HG03354 (cell line): ENCODE results near the gene UBXN11.

Source experiments
- ATAC-seq: cut with Tn5 transposase; IDR thresholded peaks from one replicate; pipeline ENCODE4 v1.9.1; 2021; ENCODE audit warnings: mild to moderate bottlenecking; ENCODE audit not compliant: unreplicated experiment, poor library complexity, severe bottlenecking

UBXN11 gene

DNA sequence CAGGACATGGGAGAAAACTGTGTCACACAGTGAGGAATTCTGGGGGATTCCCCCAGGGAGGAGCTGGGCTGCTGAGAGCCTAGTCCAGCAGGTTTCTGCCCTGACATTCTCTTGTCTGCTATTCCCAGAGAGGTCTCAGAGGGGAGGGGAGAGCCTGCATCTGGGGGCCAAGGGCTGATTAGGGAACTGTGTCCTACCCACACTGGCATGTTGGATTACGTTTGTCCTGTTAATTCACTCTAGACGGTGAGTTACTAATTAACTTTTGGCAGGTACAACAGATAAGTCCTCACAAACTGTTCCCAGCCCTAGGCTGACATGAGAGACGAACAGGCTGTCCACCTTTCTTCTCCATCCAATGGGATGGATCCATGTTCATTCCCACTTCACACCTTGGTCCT is 29.2 kb downstream of the UBXN11 start:
- no peak for ATAC-seq

DNA sequence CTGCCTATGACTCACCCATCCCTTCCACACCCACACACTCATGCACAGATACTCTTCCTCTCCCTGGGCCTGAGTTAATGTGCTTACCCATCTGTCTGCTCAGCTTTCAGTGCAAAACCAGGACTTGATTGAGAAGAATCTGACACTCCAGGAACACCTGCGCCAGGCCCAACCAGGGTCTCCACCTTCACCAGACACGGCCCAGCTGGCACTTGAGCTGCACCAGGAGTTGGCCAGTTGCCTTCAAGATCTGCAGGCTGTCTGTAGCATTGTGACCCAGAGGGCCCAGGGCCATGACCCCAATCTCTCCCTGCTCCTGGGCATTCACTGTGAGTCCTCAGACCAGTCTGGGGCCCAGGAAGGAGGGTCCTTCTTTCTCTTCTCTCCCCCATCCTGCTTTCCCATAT is 30.0 kb downstream of the UBXN11 start:
- ATAC-seq = no peak

DNA sequence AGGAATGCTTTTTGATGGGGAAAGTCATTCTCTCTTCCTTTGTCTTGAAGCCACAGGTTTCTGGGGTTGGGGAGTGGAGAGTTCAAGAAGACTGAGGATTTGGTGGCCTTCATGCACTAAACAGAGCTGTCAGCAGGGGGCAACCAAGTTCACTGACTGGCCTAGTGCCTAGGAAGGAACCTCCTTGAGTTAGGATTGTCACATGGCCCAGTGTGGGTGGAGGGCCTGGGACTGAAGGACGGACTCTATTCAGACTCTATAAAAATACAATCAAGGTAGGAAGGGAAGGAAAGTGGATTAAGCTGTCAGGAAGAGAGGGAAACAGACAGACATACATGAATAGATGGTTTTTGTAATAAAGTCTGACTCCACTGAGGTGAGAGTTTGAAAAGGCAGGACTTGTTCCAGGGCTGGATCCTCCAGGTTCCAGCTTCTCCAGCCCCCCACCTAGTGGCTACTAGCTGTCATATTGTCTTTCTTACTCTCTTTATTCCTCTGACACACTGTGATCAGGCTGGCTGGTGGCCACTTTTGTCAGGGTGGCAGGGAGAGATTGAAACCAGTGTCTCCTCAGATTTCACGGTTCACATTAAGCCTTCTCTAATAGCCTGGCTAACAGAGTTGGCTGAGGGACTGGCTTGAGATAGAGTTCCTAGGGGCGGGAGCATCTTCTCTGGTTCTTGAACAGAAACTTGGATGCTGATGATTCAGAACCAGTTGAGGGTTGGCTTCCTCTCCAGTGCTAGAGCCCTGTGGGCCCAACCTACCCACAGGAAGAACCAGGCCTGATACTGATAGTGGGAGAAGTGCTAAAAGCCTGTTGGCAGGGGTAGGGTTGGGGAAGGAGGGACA is 30.6 kb downstream of the UBXN11 start:
- peak; percentile 42 for ATAC-seq

DNA sequence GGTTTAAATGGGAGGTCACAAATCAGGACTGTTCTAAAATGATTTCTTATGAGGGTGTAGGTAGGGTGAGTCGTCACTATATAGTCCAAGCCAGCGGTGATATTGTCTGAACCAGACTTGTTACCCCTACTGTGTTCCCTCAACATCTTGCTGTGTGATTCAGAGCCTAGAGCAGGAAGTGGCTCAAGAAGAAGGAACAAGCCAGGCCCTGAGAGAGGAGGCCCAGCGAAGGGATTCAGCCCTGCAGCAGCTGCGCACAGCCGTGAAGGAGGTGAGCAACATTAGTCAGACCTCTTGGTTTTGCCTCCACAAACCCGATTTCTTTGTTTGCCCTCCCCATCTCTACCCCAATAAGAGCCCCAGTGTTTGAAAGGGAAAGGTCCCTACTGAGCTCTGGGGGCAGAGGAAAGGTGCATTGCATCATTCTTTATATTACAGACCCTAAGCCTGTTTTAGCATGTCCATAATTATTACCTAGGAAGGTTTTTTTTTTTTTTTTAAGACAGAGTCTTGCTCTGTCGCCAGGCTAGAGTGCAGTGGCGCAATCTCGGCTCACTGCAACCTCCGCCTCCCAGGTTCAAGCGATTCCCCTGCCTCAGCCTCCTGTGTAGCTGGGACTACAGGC is 31.5 kb downstream of the UBXN11 start:
- ATAC-seq = no peak

DNA sequence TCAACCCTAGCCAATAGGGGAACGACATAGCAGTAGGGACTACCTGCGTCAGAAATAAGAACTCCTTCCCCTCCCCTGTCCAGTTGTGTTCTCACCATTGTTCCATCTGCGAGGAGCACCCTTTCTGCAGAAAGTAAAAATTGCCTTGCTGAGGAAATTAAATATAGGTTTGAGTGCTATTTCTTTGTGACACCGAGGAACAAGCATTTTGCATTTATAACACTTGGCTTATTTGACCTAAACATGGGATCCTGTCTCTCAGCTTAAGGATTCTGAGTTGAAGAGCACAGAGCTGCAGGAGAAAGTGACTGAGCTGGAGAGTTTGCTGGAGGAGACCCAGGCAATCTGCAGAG is 37.3 kb downstream of the UBXN11 start:
- ATAC-seq = no peak

DNA sequence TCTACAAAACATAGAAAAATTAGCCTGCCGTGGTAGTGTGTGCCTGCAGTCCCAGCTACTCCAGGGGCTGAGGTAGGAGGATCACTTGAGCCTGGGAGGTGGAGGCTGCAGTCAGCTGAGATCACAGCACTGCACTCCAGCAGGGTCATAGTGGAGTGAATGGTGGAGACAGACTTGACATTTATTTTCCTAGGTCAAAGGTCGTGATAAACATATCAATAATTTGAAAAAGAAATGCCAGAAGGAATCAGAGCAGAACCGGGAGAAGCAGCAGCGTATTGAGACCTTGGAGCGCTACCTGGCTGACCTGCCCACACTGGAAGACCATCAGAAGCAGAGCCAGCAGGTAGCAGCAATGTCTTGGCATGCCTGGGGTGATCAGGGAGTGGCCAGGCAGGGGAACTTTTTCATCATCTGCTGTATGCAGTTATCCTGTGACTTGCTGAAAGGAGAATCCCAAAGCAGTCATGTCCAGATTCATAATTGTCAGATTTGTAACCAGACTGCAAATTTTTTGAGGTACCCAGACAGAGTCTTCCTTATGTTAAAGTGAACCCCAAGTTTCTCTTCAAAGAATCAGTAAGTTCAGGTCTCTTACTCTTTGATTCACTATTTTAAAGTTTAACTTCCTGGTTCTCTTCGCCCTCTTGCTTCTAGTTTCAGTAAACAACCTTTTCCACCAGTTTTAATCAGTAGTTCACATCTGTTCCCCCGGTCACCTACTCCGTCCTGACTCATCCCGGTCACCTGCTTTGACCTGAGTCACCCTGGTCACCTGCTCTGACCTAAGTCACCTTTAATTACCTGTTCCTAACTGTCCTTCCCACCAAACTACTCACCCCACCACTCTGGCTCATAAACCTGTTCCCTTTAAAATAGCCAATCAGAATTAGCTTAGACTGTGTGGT is 37.9 kb downstream of the UBXN11 start:
- no peak for ATAC-seq

DNA sequence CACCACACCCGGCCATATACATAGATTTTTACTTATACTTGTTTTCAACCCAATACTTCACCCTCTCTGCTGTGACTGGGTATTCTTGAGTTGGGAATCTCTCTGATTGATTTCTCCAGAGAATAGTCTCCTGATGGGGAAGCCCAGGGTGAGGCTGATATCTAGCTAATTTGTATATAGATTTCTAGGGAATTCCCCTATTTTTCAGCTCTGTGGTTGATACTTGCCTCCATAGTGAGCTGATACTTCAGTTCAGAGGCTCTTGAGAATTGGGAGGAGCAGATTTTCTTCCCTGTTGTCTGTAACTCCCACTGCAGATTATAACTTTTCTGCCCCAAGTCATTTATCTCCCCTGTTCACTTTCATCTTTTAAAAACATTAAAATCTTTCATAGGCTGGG is 41.0 kb downstream of the UBXN11 start:
- ATAC-seq = no peak

DNA sequence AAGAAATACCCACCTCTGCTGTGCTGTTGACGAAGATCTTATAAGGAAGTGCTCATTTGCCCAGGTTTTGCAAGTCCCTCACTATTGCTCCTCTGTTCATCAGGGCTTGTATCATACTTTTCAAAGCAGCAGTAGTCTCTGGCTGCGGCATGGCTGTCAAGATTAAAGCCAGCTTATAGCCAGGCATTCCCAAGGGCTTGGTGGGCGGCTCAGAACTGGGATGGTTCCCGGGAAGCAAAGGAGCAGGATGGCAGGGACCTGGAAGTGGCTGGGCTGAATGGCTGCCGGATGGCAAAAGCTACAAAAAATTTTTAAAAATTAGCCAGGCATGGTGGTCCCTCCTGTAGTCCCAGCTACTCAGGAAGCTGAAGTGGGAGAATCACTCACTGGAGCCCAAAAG is 43.2 kb downstream of the UBXN11 start:
- no peak for ATAC-seq

DNA sequence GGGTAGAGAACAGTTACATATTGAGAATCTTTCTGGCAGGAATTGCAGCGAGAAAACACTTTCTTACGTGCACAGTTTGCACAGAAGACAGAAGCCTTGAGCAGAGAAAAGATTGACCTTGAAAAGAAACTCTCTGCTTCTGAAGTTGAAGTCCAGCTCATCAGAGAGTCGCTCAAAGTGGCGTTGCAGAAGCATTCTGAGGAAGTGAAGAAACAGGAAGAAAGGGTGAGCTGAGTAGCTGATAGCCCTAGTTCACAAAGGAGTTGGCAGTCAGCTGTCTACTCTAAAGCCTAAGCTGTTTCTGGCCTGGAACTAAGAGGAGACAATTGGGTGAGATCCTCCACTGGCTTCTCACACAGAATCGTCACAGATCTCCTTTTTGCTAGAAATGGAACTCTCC is 46.9 kb downstream of the UBXN11 start:
- no peak for ATAC-seq

DNA sequence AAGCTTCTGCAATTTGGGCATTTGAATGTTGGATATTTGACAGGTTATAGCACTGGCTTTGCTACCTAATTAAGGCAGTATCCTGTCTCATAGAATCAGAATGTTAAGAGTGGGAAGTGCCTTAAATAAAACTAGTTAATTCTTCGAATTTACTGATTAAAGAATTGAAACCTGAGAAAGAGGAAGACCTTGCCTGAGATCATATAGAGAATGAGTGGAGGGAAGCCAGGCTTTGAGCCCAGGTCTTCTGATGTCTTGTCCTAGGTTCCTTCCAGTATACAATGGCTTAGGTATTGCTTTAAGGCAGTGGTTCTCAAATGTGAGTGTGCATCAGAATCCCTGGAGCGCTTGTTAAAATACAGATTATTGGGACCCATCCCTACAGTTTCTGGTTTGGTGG is 47.4 kb downstream of the UBXN11 start:
- no peak for ATAC-seq

DNA sequence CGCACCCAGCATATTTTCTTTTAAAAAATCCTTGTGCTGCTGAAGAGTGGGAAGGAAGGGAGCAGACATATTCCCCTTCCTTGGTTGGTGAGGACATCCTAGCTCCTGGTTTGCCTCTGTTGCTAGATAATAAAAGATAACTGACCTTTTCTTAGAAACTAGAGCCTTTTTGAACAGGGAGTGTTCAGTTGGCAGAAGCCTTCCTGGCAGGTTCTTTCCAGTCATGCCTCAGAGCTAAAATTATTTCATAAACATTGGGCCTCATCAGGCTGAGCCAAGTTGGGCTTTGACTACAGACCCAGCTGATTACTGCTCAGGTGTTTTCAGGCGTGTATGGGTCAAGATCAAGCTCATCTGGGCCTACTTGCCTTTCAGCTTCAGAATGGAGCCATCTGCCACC is 49.2 kb downstream of the UBXN11 start:
- ATAC-seq = no peak

DNA sequence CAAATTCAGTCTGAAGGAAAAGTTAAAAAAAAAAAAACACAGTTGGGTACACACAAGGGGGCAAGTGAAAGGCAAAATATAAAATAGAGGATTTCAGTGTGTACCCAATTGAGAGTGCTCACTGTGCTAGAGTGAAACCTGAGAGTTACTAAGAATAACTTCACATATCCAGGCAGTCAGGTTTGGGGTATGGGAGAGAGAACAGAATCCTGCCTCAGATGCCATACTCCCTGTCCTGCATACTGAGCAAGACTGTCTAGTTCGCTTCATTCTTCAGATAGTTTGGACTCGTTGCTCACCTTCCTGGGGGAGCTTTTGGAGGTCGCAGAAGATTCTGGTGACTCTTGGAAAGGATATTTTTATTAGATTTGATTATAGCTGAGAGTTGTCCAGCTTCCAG is 52.0 kb downstream of the UBXN11 start:
- ATAC-seq = no peak

DNA sequence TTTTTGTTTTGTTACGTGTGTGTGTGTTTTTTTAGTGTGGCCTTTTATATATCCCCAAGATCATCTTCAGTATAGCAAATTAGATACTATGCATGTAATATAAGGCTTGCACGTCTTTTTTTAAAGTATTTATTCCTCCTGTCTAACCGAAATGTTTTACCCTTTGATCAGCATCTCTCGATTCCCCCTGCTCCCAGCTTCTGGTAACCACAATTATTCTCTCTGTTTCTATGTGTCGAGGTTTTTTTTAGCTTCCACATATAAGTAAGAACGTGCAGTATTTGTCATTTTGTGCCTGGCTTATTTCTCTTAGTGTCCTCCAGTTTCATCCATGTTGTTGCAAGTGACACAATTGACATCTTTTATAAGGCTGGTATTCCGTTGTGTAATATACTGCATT is 53.7 kb downstream of the UBXN11 start:
- no peak for ATAC-seq

DNA sequence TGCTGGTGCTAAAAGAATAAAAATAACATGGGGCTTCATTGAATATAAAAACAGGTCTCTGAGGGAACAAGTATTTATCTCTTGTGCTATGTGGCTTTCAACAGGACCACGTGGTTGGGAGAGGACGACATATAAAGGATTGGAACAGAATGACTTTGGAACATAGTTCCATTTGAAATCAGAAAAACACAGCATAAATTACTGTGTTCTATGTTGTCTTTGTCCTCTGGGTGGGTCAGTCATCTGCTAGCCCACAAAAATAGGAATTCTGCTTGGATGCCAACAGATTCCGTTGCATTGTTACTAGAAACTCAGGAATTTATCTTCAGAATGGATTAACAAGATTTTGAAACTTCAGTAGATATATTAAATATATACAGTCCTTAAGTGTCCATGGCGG is 66.5 kb downstream of the UBXN11 start:
- ATAC-seq = no peak

DNA sequence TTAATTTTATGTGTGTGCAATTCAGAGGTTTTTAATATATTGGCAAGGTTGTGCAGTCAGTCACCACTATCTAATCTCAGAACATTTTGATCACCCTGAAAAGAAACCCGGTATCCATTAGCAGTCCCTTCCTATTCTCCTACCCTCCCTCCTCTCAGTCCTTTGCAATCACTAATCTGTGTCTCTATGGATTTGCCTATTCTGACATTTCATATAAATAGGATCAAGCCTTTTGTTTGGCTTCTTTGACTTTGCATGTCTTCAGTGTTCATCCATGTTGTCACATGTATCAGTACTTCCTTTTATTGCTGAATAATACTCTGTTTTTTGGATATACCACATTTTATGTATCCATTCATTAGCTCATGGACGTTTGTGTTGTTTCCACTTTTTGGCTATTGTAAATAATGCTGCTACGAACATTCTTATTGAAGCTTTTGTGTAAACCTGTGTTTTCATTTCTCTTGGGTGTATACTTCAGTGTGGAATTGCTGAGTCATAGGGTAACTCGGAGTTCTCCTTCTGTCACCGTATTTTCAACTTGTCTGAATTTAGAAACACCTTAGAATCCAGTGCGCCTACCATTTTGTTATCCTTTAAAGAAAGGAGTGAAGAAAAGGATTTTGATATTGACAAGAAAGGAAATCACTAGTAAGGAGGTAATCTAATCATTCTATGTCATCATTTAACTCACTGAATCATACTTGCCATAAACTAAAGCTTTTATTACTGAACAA is 69.0 kb downstream of the UBXN11 start:
- no peak for ATAC-seq

DNA sequence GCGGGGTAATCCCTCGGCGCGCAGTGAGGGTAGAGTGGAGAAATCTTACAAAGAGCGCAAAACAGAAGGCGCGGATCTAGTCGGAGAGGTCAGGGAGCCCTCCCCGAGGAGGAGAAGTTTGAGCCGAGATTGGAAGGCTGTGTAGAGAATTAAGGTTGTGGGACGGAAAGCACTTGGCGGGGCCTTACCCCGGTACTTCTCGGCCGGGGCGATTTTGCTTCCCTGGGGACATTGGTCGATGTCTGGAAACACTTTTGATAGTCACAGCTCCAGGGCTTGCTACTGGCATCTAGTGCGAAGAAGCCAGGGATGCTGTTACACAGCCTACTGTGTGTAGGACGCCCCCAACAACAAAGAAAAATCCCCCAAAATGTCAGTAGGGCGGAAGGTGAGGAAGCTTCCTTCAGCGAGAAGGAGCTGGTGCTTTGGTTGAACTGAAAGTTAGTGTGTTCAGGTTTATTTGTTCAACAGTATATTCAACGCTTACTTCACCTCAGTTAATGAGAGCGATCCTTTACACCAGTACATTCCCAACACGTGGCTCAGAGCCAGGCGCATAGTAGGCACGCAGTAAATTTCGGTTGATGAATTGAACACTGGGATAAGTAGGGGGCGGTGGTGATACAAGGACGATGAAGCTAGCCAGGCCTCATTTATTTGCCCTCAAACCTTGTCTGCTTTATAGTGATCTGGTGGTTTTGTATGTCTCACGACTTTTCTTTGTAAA is 71.6 kb downstream of the UBXN11 start:
- no peak for ATAC-seq

DNA sequence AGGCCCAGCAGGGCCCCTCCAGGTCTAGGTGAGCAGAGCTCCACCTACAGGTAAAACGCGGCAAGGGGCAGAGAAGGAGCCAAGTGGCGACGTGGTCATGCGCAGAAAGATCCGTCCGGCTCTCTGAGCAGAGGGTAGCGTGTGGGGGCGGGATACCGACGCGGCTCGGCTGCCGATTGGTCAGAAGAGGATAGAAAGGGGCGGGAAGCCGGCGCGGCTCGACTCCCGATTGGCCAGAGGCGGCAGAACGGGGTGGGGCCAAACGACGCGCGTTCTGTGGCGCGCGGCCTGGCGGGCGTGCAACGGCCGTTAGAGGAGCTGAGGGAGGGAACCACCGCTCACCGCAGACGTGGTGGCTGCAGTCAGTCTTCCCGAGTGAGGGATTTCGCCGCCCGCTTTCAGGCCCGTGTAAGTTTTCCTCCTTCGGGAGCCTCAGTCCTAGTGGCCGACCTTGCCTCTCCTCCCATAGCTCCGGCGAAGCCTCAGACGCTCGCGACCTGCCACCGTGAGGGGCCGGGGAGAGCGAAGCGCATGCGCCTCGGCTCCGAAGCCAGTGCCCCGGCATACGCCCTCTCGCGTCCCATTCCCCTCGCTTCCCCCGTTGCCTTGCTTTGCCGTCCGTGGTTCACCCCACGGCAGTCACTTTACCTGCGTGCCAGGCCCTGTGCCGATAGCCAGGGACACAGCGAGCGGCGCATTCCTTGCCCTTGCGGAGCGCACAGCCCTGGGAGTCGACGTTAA is 72.4 kb downstream of the UBXN11 start, which contains the start of gene CEP85:
TSS of gene CEP85 (plus strand) at position 298 of the 741 bp plus-strand sequence. CDS start 5,584 bp downstream, outside the sequence.
- peak; percentile 91 for ATAC-seq
